Vagina (tissue), 2 donors: ENCODE results near the gene ELL3.

Source experiments
- CTCF ChIP-seq, 3 experiments: fragments of 450-650 bp in 2 of 3; fragments of 200-600 bp in 1 of 3; sonication (generic) in 1 of 3; IDR thresholded peaks; one replicate each; pipeline ENCODE4 v1.5.1; 2017 to 2019; ENCODE audit warnings: antibody characterized with exemption in 3 of 3, mild to moderate bottlenecking in 2 of 3, moderate library complexity in 2 of 3
- POLR2A ChIP-seq, 2 donors: fragments of 450-650 bp; IDR thresholded peaks; one replicate each; pipeline ENCODE4 v1.6.1; 2017; ENCODE audit warnings: antibody characterized with exemption in 2 of 2, mild to moderate bottlenecking in 2 of 2, moderate library complexity in 2 of 2
- POLR2AphosphoS5 ChIP-seq, 2 donors: sonication (generic); formaldehyde crosslinking; IDR thresholded peaks; one replicate each; pipeline ENCODE4 v1.9.0; 2017; ENCODE audit warnings: antibody characterized with exemption in 2 of 2, mild to moderate bottlenecking in 2 of 2, low read depth in 1 of 2; ENCODE audit not compliant: insufficient read depth in 1 of 2

DNA sequence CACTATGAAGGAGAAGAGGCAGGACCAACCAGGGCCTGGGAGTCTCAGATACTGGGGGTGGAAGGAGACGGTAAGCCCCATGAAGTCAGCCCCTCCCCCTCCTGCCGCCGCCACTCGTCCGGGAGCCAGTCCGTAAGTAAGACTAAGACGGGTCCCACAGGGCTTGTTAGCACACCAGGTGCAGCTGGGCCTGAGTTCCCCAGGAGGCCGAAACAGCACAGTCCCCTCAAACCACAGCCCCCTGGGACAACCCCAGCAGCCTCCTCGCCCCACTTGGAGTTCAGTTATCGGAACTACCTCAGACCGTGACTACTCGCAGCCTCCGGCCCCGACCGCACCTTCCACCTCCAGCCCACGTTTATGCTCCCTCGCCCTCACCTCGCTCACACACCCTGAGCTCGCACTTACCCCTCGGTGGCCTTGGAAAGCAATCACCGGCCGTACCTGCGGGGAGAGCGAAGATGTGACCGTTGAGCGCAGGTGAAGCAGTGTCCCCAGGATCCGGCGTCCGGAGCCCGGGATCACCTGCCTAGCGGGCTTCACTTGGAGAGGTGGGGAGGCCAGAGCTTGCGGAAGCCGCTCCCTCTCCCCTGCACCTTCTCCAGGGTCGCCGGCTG is 557 bp downstream of the ELL3 start:
- no peak for TF ChIP-seq CTCF (IDR thresholded peaks at IDR 0.05)
- TF ChIP-seq POLR2A (IDR thresholded peaks at IDR 0.05) = no peak
- no peak for TF ChIP-seq POLR2AphosphoS5 (IDR thresholded peaks at IDR 0.05; ENCODE audit: insufficient read depth in 1 of 2, low read depth in 1 of 2)
